ENCODE data around the gene LTBR.
A peak's percentile ranks its signal among the peaks of the same experiment; 100 is the strongest.

The LTBR gene

GRCh38 chr12:6346942-6347341 is 37.0 kb upstream of the LTBR start:
- DNase-seq (ENCODE audit: low read depth): no peak
- no peak for TF ChIP-seq CTCF (IDR thresholded peaks at IDR 0.05; ENCODE audit: low read length, missing control alignments)
- no peak overlapping the region for H3K4me3 ChIP-seq (replicated peaks; ENCODE audit: low read depth, low read length)

- no peak for TF ChIP-seq CTCF (IDR thresholded peaks at IDR 0.05; ENCODE audit: low read length, missing control alignments)
- peak; percentile 97 for DNase-seq (ENCODE audit: low read depth)
- H3K4me3 ChIP-seq (replicated peaks; ENCODE audit: low read depth, low read length): no peak overlapping the region
Measured at GRCh38 chr12:6347367-6348338, 36.3 kb upstream of the LTBR start.

- H3K4me3 ChIP-seq (replicated peaks; ENCODE audit: low read depth, low read length): no peak overlapping the region
- TF ChIP-seq CTCF (IDR thresholded peaks at IDR 0.05; ENCODE audit: low read length, missing control alignments): no peak
- no peak for DNase-seq (ENCODE audit: low read depth)
Measured at GRCh38 chr12:6351622-6352021, 32.3 kb upstream of the LTBR start.

- H3K4me3 ChIP-seq (replicated peaks; ENCODE audit: low read depth, low read length): no peak overlapping the region
- no peak for DNase-seq (ENCODE audit: low read depth)
- no peak for TF ChIP-seq CTCF (IDR thresholded peaks at IDR 0.05; ENCODE audit: low read length, missing control alignments)
Measured at GRCh38 chr12:6352193-6353173, 31.5 kb upstream of the LTBR start.

- TF ChIP-seq CTCF (IDR thresholded peaks at IDR 0.05; ENCODE audit: low read length, missing control alignments): no peak
- H3K4me3 ChIP-seq (replicated peaks; ENCODE audit: low read depth, low read length): no peak overlapping the region
Measured at GRCh38 chr12:6354495-6355393, 29.2 kb upstream of the LTBR start.

More at GRCh38 chr12:6354495-6355393, 29.2 kb upstream of the LTBR start:
- no peak for DNase-seq (ENCODE audit: low read depth)

Measured in fibroblast of pulmonary artery (primary cell).